IMR-90 (cell line): ENCODE results near the gene ZFPM1. TPM values are rescaled to one million over a fixed set of nuclear protein-coding genes. Genes with fewer than 3 reads are reported as not detected.
A peak's percentile ranks its signal among the peaks of the same experiment; 100 is the strongest.

Source experiments
- ATAC-seq: fragments of 200-7000 bp; cut with Tn5 transposase; 2 replicates; pipeline ENCODE4 v1.9.1; 2020; ENCODE audit warnings: low read depth, mild to moderate bottlenecking, moderate library complexity
- BruUV-seq: library from RNA; stranded (reverse); fragments of 400-500 nt; replicated peaks from 2 replicates; lab custom pipeline; 2021; lab: Mats Ljungman, UMichigan
- CTCF ChIA-PET: fragments of 300-600 bp; formaldehyde crosslinking; extraction: SDS; loops from one replicate; lab custom pipeline; 2021; ENCODE audit warnings: antibody characterized with exemption; lab: Yijun Ruan, JAX
- POLR2A ChIA-PET: fragments of 300-600 bp; sonication (Branson Sonifier 250); formaldehyde crosslinking; loops from one replicate; lab custom pipeline; 2022; ENCODE audit warnings: antibody characterized with exemption; ENCODE audit not compliant: unreplicated experiment; lab: Charles Lee
- DNase-seq: peaks from one replicate; pipeline ENCODE4 v3.0.0; 2013
- H2AFZ ChIP-seq: replicated peaks from 2 replicates; pipeline ENCODE3; 2013; ENCODE audit warnings: low read length, mild to moderate bottlenecking; ENCODE audit not compliant: poor library complexity
- H2AK5ac ChIP-seq: 2 replicates; pipeline ENCODE4 v1.6.1; 2013; ENCODE audit warnings: low read depth, low read length, inconsistent platforms
- H2AK9ac ChIP-seq: replicated peaks from 2 replicates; pipeline ENCODE3; 2013; ENCODE audit warnings: mild to moderate bottlenecking, low read depth, low read length, moderate library complexity; ENCODE audit not compliant: poor library complexity
- H2BK120ac ChIP-seq: 2 replicates; pipeline ENCODE4 v1.6.1; 2013; ENCODE audit warnings: low read depth, low read length, inconsistent platforms
- H2BK15ac ChIP-seq: 3 replicates; pipeline ENCODE4 v1.6.1; 2013; ENCODE audit warnings: low read depth, low read length, inconsistent platforms
- H2BK20ac ChIP-seq: 2 replicates; pipeline ENCODE4 v1.6.1; 2013; ENCODE audit warnings: low read depth, mild to moderate bottlenecking, inconsistent platforms, low read length, moderate library complexity
- H2BK5ac ChIP-seq: 2 replicates; pipeline ENCODE4 v1.6.1; 2013; ENCODE audit warnings: mild to moderate bottlenecking, low read depth, low read length, inconsistent platforms; ENCODE audit not compliant: poor library complexity, severe bottlenecking
- H3K14ac ChIP-seq: replicated peaks from 2 replicates; pipeline ENCODE4 v1.6.1; 2013; ENCODE audit warnings: low read depth, low read length, inconsistent platforms
- H3K18ac ChIP-seq: 2 replicates; pipeline ENCODE4 v1.6.1; 2013; ENCODE audit warnings: low read depth, low read length, control low read depth
- H3K23ac ChIP-seq: 2 replicates; pipeline ENCODE4 v1.6.1; 2013; ENCODE audit warnings: low read depth, low read length, inconsistent platforms
- H3K27ac ChIP-seq: 2 replicates; pipeline ENCODE4 v1.5.1; 2013; ENCODE audit warnings: mild to moderate bottlenecking, control low read depth, low read length; ENCODE audit not compliant: insufficient read depth
- H3K27me3 ChIP-seq: 2 replicates; pipeline ENCODE4 v1.6.1; 2013; ENCODE audit warnings: low read length; ENCODE audit not compliant: control insufficient read depth, insufficient read depth
- H3K36me3 ChIP-seq: 2 replicates; pipeline ENCODE4 v1.6.1; 2013; ENCODE audit warnings: low read length, mixed read lengths; ENCODE audit not compliant: control insufficient read depth, insufficient read depth
- H3K4ac ChIP-seq: 2 replicates; pipeline ENCODE4 v1.6.1; 2013; ENCODE audit warnings: low read depth, low read length, inconsistent platforms
- H3K4me1 ChIP-seq: 2 replicates; pipeline ENCODE4 v1.6.1; 2013; ENCODE audit warnings: low read length, mixed read lengths; ENCODE audit not compliant: control insufficient read depth, insufficient read depth
- H3K4me2 ChIP-seq: 2 replicates; pipeline ENCODE4 v1.6.1; 2013; ENCODE audit warnings: low read depth, mild to moderate bottlenecking, control low read depth, low read length, moderate library complexity
- H3K4me3 ChIP-seq: 2 replicates; pipeline ENCODE4 v1.5.1; 2013; ENCODE audit warnings: low read depth, mild to moderate bottlenecking, control low read depth, low read length, moderate library complexity; ENCODE audit not compliant: insufficient read depth
- H3K56ac ChIP-seq: 2 replicates; pipeline ENCODE4 v1.6.1; 2013; ENCODE audit warnings: low read length, inconsistent platforms; ENCODE audit not compliant: insufficient read depth; ENCODE audit errors: extremely low read depth
- H3K79me1 ChIP-seq, 2 experiments: 2 replicates each; pipeline ENCODE4 v1.6.1; 2013; ENCODE audit warnings: low read length in 2 of 2, inconsistent platforms in 1 of 2, low read depth in 1 of 2
- H3K9ac ChIP-seq: 2 replicates; pipeline ENCODE4 v1.6.1; 2013; ENCODE audit warnings: low read depth, low read length, control low read depth
- H3K9me1 ChIP-seq: 2 replicates; pipeline ENCODE4 v1.6.1; 2013; ENCODE audit warnings: low read length, inconsistent platforms; ENCODE audit not compliant: insufficient read depth
- H3K9me3 ChIP-seq: 2 replicates; pipeline ENCODE4 v1.6.1; 2013; ENCODE audit warnings: low read length; ENCODE audit not compliant: control insufficient read depth, insufficient read depth
- H4K20me1 ChIP-seq: 2 replicates; pipeline ENCODE4 v1.6.1; 2013; ENCODE audit warnings: low read length, inconsistent platforms; ENCODE audit not compliant: insufficient read depth
- H4K5ac ChIP-seq: 2 replicates; pipeline ENCODE4 v1.6.1; 2013; ENCODE audit warnings: mild to moderate bottlenecking, low read depth, low read length, control low read depth
- H4K8ac ChIP-seq, 2 experiments: 2 replicates each; pipeline ENCODE4 v1.6.1; 2013; ENCODE audit warnings: low read depth in 2 of 2, low read length in 2 of 2, control low read depth in 1 of 2, inconsistent platforms in 1 of 2
- H4K91ac ChIP-seq: 2 replicates; pipeline ENCODE4 v1.6.1; 2013; ENCODE audit warnings: low read depth, low read length, inconsistent platforms; ENCODE audit not compliant: insufficient read depth
- CHD1 ChIP-seq: IDR thresholded peaks from 2 replicates; pipeline ENCODE4 v1.6.1; 2012; ENCODE audit warnings: low read depth, low read length, improper control_type of control experiment
- MXI1 ChIP-seq: IDR thresholded peaks from 2 replicates; pipeline ENCODE4 v1.6.1; 2012; ENCODE audit warnings: low read depth, mild to moderate bottlenecking, low read length, moderate library complexity, borderline replicate concordance
- WGBS, 2 experiments: methylation state at CpG; one replicate each; pipeline versions ENCODE4 v1.1.5 to v1.1.7; 2013; ENCODE audit warnings: missing lambda C conversion rate in 2 of 2; ENCODE audit not compliant: insufficient read length in 1 of 2; ENCODE audit errors: extremely low coverage in 2 of 2; 5-methylcytosine and 5-hydroxymethylcytosine counted together
- dilution Hi-C: fragments of 300-500 bp; cut with HindIII; formaldehyde crosslinking; loops from one replicate; pipeline ENCODE4 v1.14.3; 2018; ENCODE audit warnings: low sequenced_read_pairs; ENCODE audit not compliant: unreplicated experiment
- in situ Hi-C: fragments of 300-500 bp; cut with MboI; formaldehyde crosslinking; loops from 3 replicates; pipeline ENCODE4 v1.14.3; 2019; ENCODE audit warnings: low sequenced_read_pairs, inconsistent platforms, mixed read lengths
- intact Hi-C: fragments of 100-400 bp; cut with micrococcal nuclease; formaldehyde crosslinking; loops from 2 replicates; pipeline ENCODE4 v1.10.0; 2022
- polyA plus RNA-seq, 3 experiments: library from polyadenylated mRNA; depleted of rRNA; stranded (reverse); fragments of >200 nt; gene quantifications; 2 replicates each; pipeline ENCODE4 v1.2.3, GENCODE V29; 2012; ENCODE audit warnings: low replicate concordance in 1 of 3
- total RNA-seq: library from RNA; depleted of rRNA; stranded (reverse); fragments of >200 nt; gene quantifications from 2 replicates; pipeline ENCODE4 v1.2.3, GENCODE V29; 2012

ZFPM1 gene
- total and polyA plus RNA-seq, 2 of the 4 experiments (the other 2 are of a cell fraction): 0.36 to 1.1 TPM

DNA sequence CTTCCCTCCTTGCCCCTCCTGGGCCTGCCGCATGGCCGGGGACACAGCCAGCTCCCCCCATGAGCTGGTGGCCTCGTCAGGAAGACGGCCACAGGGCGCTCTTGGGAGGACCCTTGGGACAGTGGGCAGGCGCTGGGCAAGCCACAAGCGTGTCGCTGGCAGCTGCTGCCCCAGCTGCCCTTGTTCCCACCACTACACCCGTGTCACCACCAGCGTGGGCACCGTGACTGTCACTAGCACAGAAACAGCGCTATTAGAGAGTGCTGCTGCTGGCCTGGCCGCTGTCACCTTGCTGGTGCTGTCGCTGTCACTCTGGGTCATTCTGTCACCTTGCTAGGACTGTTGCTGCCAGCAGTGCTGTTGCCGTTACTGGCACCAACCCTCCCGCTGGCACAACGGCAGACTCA is 47.2 kb downstream of the ZFPM1 start:
- peaks cover 3% of the 10 kb centered on the region for H3K36me3 ChIP-seq
- no peak overlapping the region for H3K23ac ChIP-seq
- POLR2A ChIA-PET: interaction anchor here (0.6 kb wide), 1 partner anchor 109 kb away, joined by 6 read pairs; no protein-coding TSS in a partner anchor
- H2BK5ac ChIP-seq: no peak overlapping the region
- in situ Hi-C loops (no loop called here), intact Hi-C loops (no loop called here), dilution Hi-C loops (no loop called here)
- no peak overlapping the region for H2AK9ac ChIP-seq
- H4K20me1 ChIP-seq: no peaks in the 10 kb centered on the region; the same call in none of the 2 replicates
- DNase-seq (no peak), ATAC-seq (no peak)
- 88% methylated on average over 16 of the region's 17 CpGs; no CpG with 5 or more reads in 1 of the 2 experiments for WGBS, 2 experiments
- H3K9me3 ChIP-seq: no peaks in the 10 kb centered on the region
- CTCF ChIA-PET: no interaction called here
- no peaks in the 10 kb centered on the region for H3K9me1 ChIP-seq
- H4K91ac ChIP-seq: no peak overlapping the region
- H4K8ac ChIP-seq: no peak overlapping the region
- H3K4me1 ChIP-seq: no peaks in the 10 kb centered on the region
- TF ChIP-seq MXI1 (no peak), CHD1 (no peak)
- no peak overlapping the region for H2BK20ac ChIP-seq
- no peak overlapping the region for H3K14ac ChIP-seq
- H3K27me3 ChIP-seq: no peaks in the 10 kb centered on the region
- no peak overlapping the region for H3K4ac ChIP-seq
- no peak overlapping the region for H3K27ac ChIP-seq
- H2AK5ac ChIP-seq: no peak overlapping the region
- H2BK120ac ChIP-seq: no peak overlapping the region
- no peak overlapping the region for H2BK15ac ChIP-seq
- H4K5ac ChIP-seq: no peak overlapping the region
- H3K4me2 ChIP-seq: no peak overlapping the region
- no TSS peak for BruUV-seq
- no peaks in the 10 kb centered on the region for H3K79me1 ChIP-seq
- no peak overlapping the region for H3K4me3 ChIP-seq
- H3K56ac ChIP-seq: no peak overlapping the region
- peak overlapping the region; percentile 43 for H2AFZ ChIP-seq
- H3K9ac ChIP-seq: no peak overlapping the region
- no peak overlapping the region for H3K18ac ChIP-seq
